HG03575 (cell line): ENCODE results near the gene TAF11.
"Not testable (repeated sequence)": the region's sequence is repeated elsewhere in the genome, so short reads cannot be mapped to it uniquely, and the experiment has no call there.

Experiments
- ATAC-seq: cut with Tn5 transposase; IDR thresholded peaks from one replicate; pipeline ENCODE4 v1.9.1; 2021; ENCODE audit not compliant: unreplicated experiment, insufficient number of reproducible peaks, low FRiP score; ENCODE audit errors: extremely low read depth

The TAF11 gene

GRCh38 chr6:34875292-34876213, 12.3 kb downstream of the TAF11 start:
- no peak for ATAC-seq

- ATAC-seq, result no peak
These were observed 15.5 kb downstream of the TAF11 start for GRCh38 chr6:34872332-34872731.

GRCh38 chr6:34871853-34872252, 16.0 kb downstream of the TAF11 start:
- ATAC-seq, result no peak

- ATAC-seq, result no peak
These were observed 20.4 kb downstream of the TAF11 start for GRCh38 chr6:34867484-34867883.

- ATAC-seq, result no peak
These were observed 21.3 kb downstream of the TAF11 start for GRCh38 chr6:34866509-34866908.

GRCh38 chr6:34865107-34865506, 22.7 kb downstream of the TAF11 start:
- no peak for ATAC-seq

- no peak for ATAC-seq
These were observed 23.8 kb downstream of the TAF11 start for GRCh38 chr6:34864007-34864406.

GRCh38 chr6:34860776-34861175, 27.1 kb downstream of the TAF11 start:
- ATAC-seq, result no peak

- no peak for ATAC-seq
These were observed 27.9 kb downstream of the TAF11 start for GRCh38 chr6:34859951-34860350.

- ATAC-seq, result no peak
These were observed 29.2 kb downstream of the TAF11 start for GRCh38 chr6:34858681-34859080.

GRCh38 chr6:34855463-34855862, 32.4 kb downstream of the TAF11 start:
- no peak for ATAC-seq

GRCh38 chr6:34852406-34853085, 35.3 kb downstream of the TAF11 start:
- no peak for ATAC-seq

GRCh38 chr6:34851361-34851760, 36.5 kb downstream of the TAF11 start:
- no peak for ATAC-seq

GRCh38 chr6:34849066-34849465, 38.8 kb downstream of the TAF11 start:
- not testable (repeated sequence) for ATAC-seq

GRCh38 chr6:34839666-34840352, 48.0 kb downstream of the TAF11 start:
- no peak for ATAC-seq

GRCh38 chr6:34837528-34837927, 50.3 kb downstream of the TAF11 start:
- no peak for ATAC-seq

- no peak for ATAC-seq
These were observed 51.4 kb downstream of the TAF11 start for GRCh38 chr6:34836451-34836850.

GRCh38 chr6:34836008-34836407, 51.8 kb downstream of the TAF11 start:
- ATAC-seq, result no peak

- no peak for ATAC-seq
These were observed 52.9 kb downstream of the TAF11 start for GRCh38 chr6:34834789-34835518.
